Keratinocyte (primary cell): ENCODE measurements around the gene PLA2R1. TPM values are rescaled to one million over a fixed set of nuclear protein-coding genes. Genes with fewer than 3 reads are reported as not detected.

Experiments used
- DNase-seq: peaks from one replicate; pipeline ENCODE4 v3.0.0-alpha.2; 2011; ENCODE audit warnings: low read depth, missing footprints, low spot score
- FAIRE-seq: peaks from 2 replicates; lab custom pipeline; 2011; peaks lifted over from hg19 to GRCh38; lab: Jason Lieb, UNC
- H2AFZ ChIP-seq: 2 replicates; pipeline ENCODE4 v1.6.0; 2012; ENCODE audit warnings: low read length, control low read depth, inconsistent platforms; ENCODE audit not compliant: control insufficient read depth
- H3K27ac ChIP-seq: 2 replicates; pipeline ENCODE4 v1.5.1; 2011; ENCODE audit warnings: low read length; ENCODE audit not compliant: control insufficient read depth, insufficient read depth
- H3K27me3 ChIP-seq: 3 replicates; pipeline ENCODE4 v1.6.0; 2011; ENCODE audit warnings: low read length; ENCODE audit not compliant: control insufficient read depth, insufficient read depth; ENCODE audit errors: extremely low read depth
- H3K36me3 ChIP-seq, 2 experiments: 2 replicates in 1 of 2; 3 replicates in 1 of 2; pipeline ENCODE4 v1.5.1; 2011; ENCODE audit warnings: low read length in 2 of 2, mild to moderate bottlenecking in 1 of 2; ENCODE audit not compliant: control insufficient read depth in 2 of 2, insufficient read depth in 2 of 2; ENCODE audit errors: extremely low read depth in 1 of 2
- H3K4me1 ChIP-seq: 3 replicates; pipeline ENCODE4 v1.5.1; 2011; ENCODE audit warnings: low read length; ENCODE audit not compliant: control insufficient read depth, insufficient read depth; ENCODE audit errors: extremely low read depth
- H3K4me2 ChIP-seq: 3 replicates; pipeline ENCODE4 v1.6.0; 2011; ENCODE audit warnings: low read depth, low read length; ENCODE audit not compliant: control insufficient read depth, insufficient read depth; ENCODE audit errors: extremely low read depth
- H3K4me3 ChIP-seq, 3 experiments: fragments of 200-600 bp in 1 of 3; sonication (generic) in 1 of 3; 2 replicates in 2 of 3; 3 replicates in 1 of 3; pipeline ENCODE4 v1.5.1; 2011 to 2016; ENCODE audit warnings: low read length in 3 of 3, mild to moderate bottlenecking in 3 of 3, control low read depth in 2 of 3, inconsistent platforms in 1 of 3, low read depth in 1 of 3, mixed read lengths in 1 of 3, mixed run types in 1 of 3, moderate library complexity in 1 of 3; ENCODE audit not compliant: control insufficient read depth in 2 of 3, insufficient read depth in 2 of 3; ENCODE audit errors: extremely low read depth in 1 of 3
- H3K79me2 ChIP-seq: 2 replicates; pipeline ENCODE4 v1.6.0; 2012; ENCODE audit warnings: low read length; ENCODE audit not compliant: control insufficient read depth, insufficient read depth
- H3K9ac ChIP-seq: 3 replicates; pipeline ENCODE4 v1.6.0; 2011; ENCODE audit warnings: low read length; ENCODE audit not compliant: control insufficient read depth, insufficient read depth; ENCODE audit errors: extremely low read depth
- H3K9me1 ChIP-seq: 3 replicates; pipeline ENCODE4 v1.6.0; 2011; ENCODE audit warnings: low read length; ENCODE audit not compliant: control insufficient read depth, insufficient read depth; ENCODE audit errors: extremely low read depth
- H3K9me3 ChIP-seq: 2 replicates; pipeline ENCODE4 v1.5.1; 2012; ENCODE audit warnings: low read depth, low read length; ENCODE audit not compliant: control insufficient read depth
- H4K20me1 ChIP-seq: 3 replicates; pipeline ENCODE4 v1.6.0; 2011; ENCODE audit warnings: low read length; ENCODE audit not compliant: control insufficient read depth, insufficient read depth; ENCODE audit errors: extremely low read depth
- CTCF ChIP-seq, 3 experiments: IDR thresholded peaks in 1 of 3; conservative IDR thresholded peaks in 1 of 3; optimal IDR thresholded peaks in 1 of 3; 2 replicates in 2 of 3; 3 replicates in 1 of 3; pipeline versions ENCODE3 to v1.5.1; 2011; ENCODE audit warnings: low read length in 3 of 3, mild to moderate bottlenecking in 3 of 3, moderate library complexity in 2 of 3, control low read depth in 1 of 3, inconsistent platforms in 1 of 3; ENCODE audit not compliant: insufficient read depth in 2 of 3; ENCODE audit errors: extremely low read depth in 1 of 3
- EZH2 ChIP-seq: IDR thresholded peaks from one replicate; pipeline ENCODE4 v1.6.1; 2012; ENCODE audit warnings: inconsistent platforms, mild to moderate bottlenecking, low read length, moderate library complexity
- dilution Hi-C: fragments of 300-500 bp; cut with MboI; formaldehyde crosslinking; loops from one replicate; pipeline ENCODE4 v1.7.0; 2020; ENCODE audit warnings: low sequenced_read_pairs; ENCODE audit not compliant: extremely low pct_ligation_motif_present
- polyA plus RNA-seq, 5 experiments: library from polyadenylated mRNA; depleted of rRNA in 3 of 5; stranded (reverse) in 3 of 5; stranded (forward) in 1 of 5; unstranded in 1 of 5; fragments of >200 nt; gene quantifications; 1 replicate in 1 of 5; 2 replicates in 3 of 5; 3 replicates in 1 of 5; pipeline versions ENCODE4 v1.2.1 to v1.2.3, GENCODE V29; 2011 to 2012; ENCODE audit warnings: missing spikeins in 2 of 5, low read depth in 1 of 5, low replicate concordance in 1 of 5

The PLA2R1 gene
- polyA plus RNA-seq, 1 donor (not counting 4 experiments of a cell fraction or from before 2014, with no cell fraction given), result 12.3 TPM

GRCh38 chr2:160075171-160075570, 12.8 kb upstream of the PLA2R1 start:
- H3K27ac ChIP-seq, result no peak overlapping the region
- H3K79me2 ChIP-seq, result no peaks in the 10 kb centered on the region
- TF ChIP-seq CTCF (optimal IDR thresholded peaks at IDR 0.05 in 1 of 3, IDR thresholded peaks at IDR 0.05 in 1 of 3, conservative IDR thresholded peaks at IDR 0.05 in 1 of 3; ENCODE audit: extremely low read depth in 1 of 3, insufficient read depth in 2 of 3, low read length in 3 of 3) (no peak), EZH2 (no peak)
- H2AFZ ChIP-seq, result no peak overlapping the region
- no peak overlapping the region for H3K4me2 ChIP-seq
- H3K36me3 ChIP-seq, result no peaks in the 10 kb centered on the region
- dilution Hi-C loops, result no loop called here
- H3K9ac ChIP-seq, result no peak overlapping the region
- no peaks in the 10 kb centered on the region for H3K9me3 ChIP-seq
- H3K9me1 ChIP-seq, result no peaks in the 10 kb centered on the region
- no peaks in the 10 kb centered on the region for H3K4me1 ChIP-seq
- FAIRE-seq (no peak), DNase-seq (no peak)
- H4K20me1 ChIP-seq, result no peaks in the 10 kb centered on the region
- H3K27me3 ChIP-seq, result no peaks in the 10 kb centered on the region
- no peak overlapping the region for H3K4me3 ChIP-seq

- Histone ChIP-seq H3K4me2 (no peak overlapping the region), H3K27me3 (no peaks in the 10 kb centered on the region), H3K36me3 (no peaks in the 10 kb centered on the region), H3K27ac (no peak overlapping the region), H3K9me3 (no peaks in the 10 kb centered on the region), H3K4me3 (no peak overlapping the region), H2AFZ (no peak overlapping the region), H3K79me2 (no peaks in the 10 kb centered on the region), H3K4me1 (no peaks in the 10 kb centered on the region), H3K9me1 (no peaks in the 10 kb centered on the region), H4K20me1 (no peaks in the 10 kb centered on the region), H3K9ac (no peak overlapping the region)
- dilution Hi-C loops, result no loop called here
- DNase-seq (no peak), FAIRE-seq (no peak)
- TF ChIP-seq CTCF (optimal IDR thresholded peaks at IDR 0.05 in 1 of 3, IDR thresholded peaks at IDR 0.05 in 1 of 3, conservative IDR thresholded peaks at IDR 0.05 in 1 of 3; ENCODE audit: extremely low read depth in 1 of 3, insufficient read depth in 2 of 3, low read length in 3 of 3), result no peak
- TF ChIP-seq EZH2, result no peak
These were observed 11.0 kb upstream of the PLA2R1 start for GRCh38 chr2:160073284-160073888.
